Measurements from ENCODE around the gene BCL2.
A peak's percentile ranks its signal among the peaks of the same experiment; 100 is the strongest.

BCL2 gene

GRCh38 chr18:63325086-63325686 lies 5.6 kb upstream of the BCL2 start:
- DNase-seq = no peak

GRCh38 chr18:63322908-63323634 lies 3.5 kb upstream of the BCL2 start:
- DNase-seq = peak; percentile 23

GRCh38 chr18:63322206-63322605 lies 2.6 kb upstream of the BCL2 start:
- no peak for DNase-seq

- no peak for DNase-seq
These were observed 1.7 kb upstream of the BCL2 start for GRCh38 chr18:63321291-63321690.

- DNase-seq = peak; percentile 28
These were observed 1.4 kb upstream of the BCL2 start for GRCh38 chr18:63320975-63321265.

- peak; percentile 74 for DNase-seq
These were observed 780 bp upstream of the BCL2 start for GRCh38 chr18:63320123-63320974.

- DNase-seq = no peak
These were observed 633 bp downstream of the BCL2 start for GRCh38 chr18:63318889-63319382.

- DNase-seq = peak; percentile 52
These were observed 1.3 kb downstream of the BCL2 start for GRCh38 chr18:63317982-63318888.

GRCh38 chr18:63317556-63317946 lies 2.0 kb downstream of the BCL2 start:
- DNase-seq = no peak

GRCh38 chr18:63316612-63317555 lies 2.7 kb downstream of the BCL2 start:
- no peak for DNase-seq

- no peak for DNase-seq
These were observed 3.7 kb downstream of the BCL2 start for GRCh38 chr18:63315876-63316275.

- no peak for DNase-seq
These were observed 4.4 kb downstream of the BCL2 start for GRCh38 chr18:63315131-63315662.

GRCh38 chr18:63314062-63314790 lies 5.3 kb downstream of the BCL2 start:
- no peak for DNase-seq

GRCh38 chr18:63313396-63313917 lies 6.1 kb downstream of the BCL2 start:
- DNase-seq = no peak

- DNase-seq = no peak
These were observed 6.7 kb downstream of the BCL2 start for GRCh38 chr18:63312737-63313395.

- DNase-seq = no peak
These were observed 7.6 kb downstream of the BCL2 start for GRCh38 chr18:63312019-63312409.

- DNase-seq = no peak
These were observed 8.2 kb downstream of the BCL2 start for GRCh38 chr18:63311118-63312018.

GRCh38 chr18:63309422-63309821 lies 10.1 kb downstream of the BCL2 start:
- DNase-seq = peak; percentile 4
